GM12878 (cell line): ENCODE measurements around the gene TOM1L1. TPM values are rescaled to one million over a fixed set of nuclear protein-coding genes. Genes with fewer than 3 reads are reported as not detected.

Experiments used
- ATAC-seq: fragments of 200-7000 bp; cut with Tn5 transposase; 3 replicates; pipeline ENCODE4 v1.9.1; 2020; ENCODE audit warnings: mild to moderate bottlenecking, moderate library complexity
- BruUV-seq: library from RNA; stranded (reverse); fragments of 400-500 nt; replicated peaks from 2 replicates; lab custom pipeline; 2021; lab: Mats Ljungman, UMichigan
- CTCF ChIA-PET: fragments of 300-600 bp; sonication (Branson Sonifier 250); formaldehyde crosslinking; extraction: SDS; loops from one replicate; lab custom pipeline; 2021; ENCODE audit warnings: inconsistent platforms; lab: Yijun Ruan, JAX
- POLR2A ChIA-PET: fragments of 350-600 bp; formaldehyde crosslinking; extraction: SDS; loops from one replicate; lab custom pipeline; 2021; ENCODE audit warnings: inconsistent platforms; lab: Charles Lee
- RAD21 ChIA-PET: fragments of 300-600 bp; sonication (Branson Sonifier 250); formaldehyde crosslinking; loops from one replicate; lab custom pipeline; 2023; ENCODE audit warnings: antibody characterized with exemption; ENCODE audit not compliant: unreplicated experiment; lab: Charles Lee
- SMC1A ChIA-PET: fragments of 300-600 bp; sonication (Branson Sonifier 250); formaldehyde crosslinking; loops from one replicate; lab custom pipeline; 2023; ENCODE audit not compliant: unreplicated experiment, uncharacterized antibody; lab: Charles Lee
- DNase-seq: peaks from one replicate; pipeline ENCODE4 v3.0.0-alpha.2; 2011; ENCODE audit warnings: low read depth, low spot score
- FAIRE-seq: peaks from 3 replicates; lab custom pipeline; 2011; peaks lifted over from hg19 to GRCh38; lab: Jason Lieb, UNC
- H2AFZ ChIP-seq: 2 replicates; pipeline ENCODE4 v1.6.0; 2011; ENCODE audit warnings: low read depth, low read length, control low read depth; ENCODE audit not compliant: control insufficient read depth
- H3K27ac ChIP-seq: 2 replicates; pipeline ENCODE4 v1.5.1; 2011; ENCODE audit warnings: control low read depth; ENCODE audit not compliant: control insufficient read depth, insufficient read depth
- H3K27me3 ChIP-seq, 2 experiments: replicated peaks in 1 of 2; 2 replicates each; pipeline versions ENCODE4 v1.6.0 to v1.6.1; 2011; ENCODE audit warnings: low read length in 1 of 2; ENCODE audit not compliant: control insufficient read depth in 2 of 2, insufficient read depth in 2 of 2
- H3K36me3 ChIP-seq, 2 experiments: 2 replicates each; pipeline ENCODE4 v1.5.1; 2011; ENCODE audit warnings: low read length in 1 of 2; ENCODE audit not compliant: control insufficient read depth in 2 of 2, insufficient read depth in 2 of 2
- H3K4me1 ChIP-seq: 2 replicates; pipeline ENCODE4 v1.6.1; 2011; ENCODE audit warnings: mild to moderate bottlenecking, low read length, moderate library complexity, mixed read lengths; ENCODE audit not compliant: control insufficient read depth, insufficient read depth
- H3K4me2 ChIP-seq: 2 replicates; pipeline ENCODE4 v1.6.0; 2011; ENCODE audit warnings: control low read depth; ENCODE audit not compliant: control insufficient read depth, insufficient read depth
- H3K4me3 ChIP-seq: fragments of 200-600 bp; sonication (generic); 2 replicates; pipeline ENCODE4 v1.5.1; 2016
- H3K79me2 ChIP-seq: 2 replicates; pipeline ENCODE4 v1.6.0; 2011; ENCODE audit warnings: low read length; ENCODE audit not compliant: control insufficient read depth, insufficient read depth
- H3K9ac ChIP-seq: 2 replicates; pipeline ENCODE4 v1.8.0; 2011; ENCODE audit warnings: low read length, control low read depth, mixed read lengths; ENCODE audit not compliant: control insufficient read depth, insufficient read depth
- H3K9me3 ChIP-seq: replicated peaks from 3 replicates; pipeline ENCODE4 v1.5.1; 2011; ENCODE audit warnings: mild to moderate bottlenecking, low read length; ENCODE audit not compliant: control insufficient read depth, insufficient read depth
- H4K20me1 ChIP-seq: 2 replicates; pipeline ENCODE4 v1.6.0; 2011; ENCODE audit not compliant: control insufficient read depth, insufficient read depth
- ASH2L ChIP-seq: fragments of 300-600, 200-600 bp; sonication (generic); IDR thresholded peaks from 2 replicates; pipeline ENCODE4 v1.6.1; 2017; ENCODE audit warnings: low read depth, mild to moderate bottlenecking, borderline replicate concordance
- ATF7 ChIP-seq: fragments of 450-650 bp; IDR thresholded peaks from 2 replicates; pipeline ENCODE4 v1.6.1; 2016; ENCODE audit warnings: low read depth, mild to moderate bottlenecking
- BHLHE40 ChIP-seq, 2 experiments: fragments of 450-650 bp in 1 of 2; IDR thresholded peaks; 2 replicates each; pipeline ENCODE4 v1.6.1; 2011 to 2017; ENCODE audit warnings: low read depth in 2 of 2, borderline replicate concordance in 1 of 2, improper control_type of control experiment in 1 of 2, low read length in 1 of 2, mild to moderate bottlenecking in 1 of 2
- BMI1 ChIP-seq: fragments of 450-650 bp; IDR thresholded peaks from 2 replicates; pipeline ENCODE4 v1.6.1; 2016; ENCODE audit warnings: mild to moderate bottlenecking, moderate library complexity, borderline replicate concordance
- CHD4 ChIP-seq: fragments of 200-600 bp; sonication (generic); IDR thresholded peaks from 2 replicates; pipeline ENCODE4 v1.6.1; 2016; ENCODE audit warnings: mild to moderate bottlenecking
- CREM ChIP-seq: IDR thresholded peaks from 2 replicates; pipeline ENCODE4 v1.6.1; 2014; ENCODE audit warnings: antibody characterized with exemption, low read depth
- FOXK2 ChIP-seq: fragments of 450-650 bp; IDR thresholded peaks from 2 replicates; pipeline ENCODE4 v1.6.1; 2017; ENCODE audit warnings: mild to moderate bottlenecking, moderate library complexity
- GATAD2B ChIP-seq: fragments of 450-650 bp; conservative IDR thresholded peaks from 2 replicates; pipeline ENCODE4 v1.6.1; 2017; ENCODE audit warnings: low read depth, mild to moderate bottlenecking, moderate library complexity
- HDAC2 ChIP-seq: fragments of 200-600 bp; sonication (generic); IDR thresholded peaks from 2 replicates; pipeline ENCODE4 v1.6.1; 2017
- IKZF1 ChIP-seq: fragments of 450-650 bp; conservative IDR thresholded peaks from 2 replicates; pipeline ENCODE4 v1.6.1; 2017; ENCODE audit warnings: antibody characterized with exemption, mild to moderate bottlenecking
- NFIC ChIP-seq: IDR thresholded peaks from 2 replicates; pipeline ENCODE4 v1.6.1; 2012; ENCODE audit warnings: low read depth, mild to moderate bottlenecking, inconsistent platforms, low read length, moderate library complexity
- NFXL1 ChIP-seq: fragments of 450-650 bp; IDR thresholded peaks from 2 replicates; pipeline ENCODE4 v1.6.1; 2017; ENCODE audit warnings: antibody characterized with exemption, mild to moderate bottlenecking, borderline replicate concordance
- PAX5 ChIP-seq: IDR thresholded peaks from 2 replicates; pipeline ENCODE4 v1.6.1; 2011; ENCODE audit warnings: low read depth, low read length, borderline replicate concordance
- REST ChIP-seq: IDR thresholded peaks from 2 replicates; pipeline ENCODE4 v1.6.1; 2012; ENCODE audit warnings: mild to moderate bottlenecking, low read depth, low read length
- SIN3A ChIP-seq: IDR thresholded peaks from 2 replicates; pipeline ENCODE4 v1.6.1; 2012; ENCODE audit warnings: low read depth, low read length, improper control_type of control experiment
- SMC3 ChIP-seq: IDR thresholded peaks from 2 replicates; pipeline ENCODE4 v1.6.1; 2011; ENCODE audit warnings: low read length, improper control_type of control experiment, borderline replicate concordance
- TCF12 ChIP-seq: IDR thresholded peaks from 2 replicates; pipeline ENCODE4 v1.6.1; 2011; ENCODE audit warnings: low read depth, mild to moderate bottlenecking, low read length
- ZBTB33 ChIP-seq: fragments of 450-650 bp; IDR thresholded peaks from 2 replicates; pipeline ENCODE4 v1.6.1; 2017; ENCODE audit warnings: mild to moderate bottlenecking
- WGBS: methylation state at CpG from one replicate; pipeline ENCODE4 v1.1.6; 2016; ENCODE audit warnings: low lambda C conversion rate; ENCODE audit not compliant: insufficient replicate concordance, insufficient coverage; ENCODE audit errors: missing lambda C conversion rate; 5-methylcytosine and 5-hydroxymethylcytosine counted together
- in situ Hi-C: fragments of 300-500 bp; cut with MboI; formaldehyde crosslinking; loops from 9 replicates; pipeline ENCODE4 v1.14.3; 2018; ENCODE audit warnings: mixed read lengths
- intact Hi-C: fragments of 100-400 bp; cut with micrococcal nuclease; formaldehyde crosslinking; loops from one replicate; pipeline ENCODE4 v1.14.2; 2022; ENCODE audit not compliant: unreplicated experiment
- polyA plus RNA-seq, 11 experiments: library from polyadenylated mRNA; depleted of rRNA in 4 of 11; unstranded in 6 of 11; stranded (reverse) in 5 of 11; fragments of >200 nt; fragmentation: Nextera tagmentation in 4 of 11; fragmentation: Illumina TruSeq in 1 of 11; extraction: Ambion mirVana in 4 of 11; extraction: Trizol in 1 of 11; gene quantifications; 1 replicate in 1 of 11; 2 replicates in 10 of 11; pipeline versions ENCODE4 v1.2.1 to v1.2.3, GENCODE V29; 2011 to 2016; ENCODE audit warnings: inconsistent platforms in 2 of 11, missing spikeins in 2 of 11, low read depth in 1 of 11
- total RNA-seq, 4 experiments: library from RNA; depleted of rRNA in 3 of 4; stranded (reverse); fragments of >200 nt in 3 of 4; fragmentation: Illumina TruSeq in 1 of 4; extraction: Trizol in 1 of 4; gene quantifications; 2 replicates each; pipeline versions ENCODE4 v1.2.1 to v1.2.3, GENCODE V29; 2013 to 2021

TOM1L1 gene
- total and polyA plus RNA-seq, 10 of the 15 experiments (the other 5 are each of a cell fraction or from before 2014, with no cell fraction given), result 1.9 to 8.8 (median 2.5) TPM

- Histone ChIP-seq H3K9ac (no peak overlapping the region), H3K4me1 (no peaks in the 10 kb centered on the region), H3K9me3 (no peaks in the 10 kb centered on the region), H3K4me3 (no peak overlapping the region), H4K20me1 (no peaks in the 10 kb centered on the region), H2AFZ (no peak overlapping the region), H3K79me2 (no peaks in the 10 kb centered on the region), H3K27me3 (no peaks in the 10 kb centered on the region), H3K27ac (no peak overlapping the region)
- FAIRE-seq, result no peak
- POLR2A ChIA-PET, result no interaction called here
- SMC1A ChIA-PET, result no interaction called here
- intact Hi-C loops, result no loop called here
- DNase-seq, result no peak
- RAD21 ChIA-PET, result no interaction called here
- WGBS, result 68% methylated on average over 3 of the region's 3 CpGs
- no TSS peak for BruUV-seq
- no peak for ATAC-seq
- CTCF ChIA-PET, result interaction anchor here (0.6 kb wide), 1 partner anchor 36 kb away, joined by 3 read pairs; no protein-coding TSS in a partner anchor
- TF ChIP-seq NFXL1 (no peak), TCF12 (no peak), PAX5 (no peak), BHLHE40 (IDR thresholded peaks at IDR 0.05; ENCODE audit: borderline replicate concordance in 1 of 2, low read depth in 2 of 2, low read length in 1 of 2) (no peak), ZBTB33 (no peak), BMI1 (no peak), GATAD2B (no peak), ATF7 (no peak), CREM (no peak), SIN3A (no peak), NFIC (no peak), HDAC2 (no peak), IKZF1 (no peak), FOXK2 (no peak), CHD4 (no peak), ASH2L (no peak), REST (no peak), SMC3 (no peak)
- TF ChIP-seq, all 136 proteins: peak for 0
- Histone ChIP-seq H3K36me3 (peaks cover 2 to 9% of the 10 kb centered on the region in 2 experiments; a peak in 2 of 4 replicates), H3K4me2 (no peak overlapping the region)
- in situ Hi-C loops, result no loop called here
Measured at GRCh38 chr17:54956791-54957190, 56.1 kb downstream of the TOM1L1 start.
